Pancreas (tissue), 10 donors: ENCODE data around the gene KARS1. TPM values are rescaled to one million over a fixed set of nuclear protein-coding genes. Genes with fewer than 3 reads are reported as not detected.

Source experiments
- ATAC-seq, 4 donors: fragments of 200-7000 bp; cut with Tn5 transposase; one replicate each; pipeline versions ENCODE4 v1.8.0 to v1.9.1; 2020; ENCODE audit warnings: mild to moderate bottlenecking in 4 of 4, moderate library complexity in 4 of 4
- DNase-seq, 6 donors: peaks; one replicate each; pipeline ENCODE4 v3.0.0-alpha.2; 2020
- FAIRE-seq: peaks from 2 replicates; lab custom pipeline; 2012; peaks lifted over from hg19 to GRCh38; lab: Jason Lieb, UNC
- H3K27ac ChIP-seq, 4 donors: fragments of 200-600 bp; sonication (generic); 1 replicate in 3 of 4; 2 replicates in 1 of 4; pipeline versions ENCODE4 v1.5.0 to v1.8.0; 2020
- H3K27me3 ChIP-seq, 4 donors: fragments of 200-600 bp; one replicate each; pipeline ENCODE4 v1.8.0; 2021
- H3K36me3 ChIP-seq, 3 donors: fragments of 200-600 bp; sonication (generic) in 1 of 3; one replicate each; pipeline versions ENCODE4 v1.5.0 to v1.8.0; 2020 to 2021
- H3K4me1 ChIP-seq, 3 donors: fragments of 200-600 bp; one replicate each; pipeline ENCODE4 v1.8.0; 2021
- H3K4me3 ChIP-seq, 4 donors: fragments of 200-600 bp; sonication (generic) in 2 of 4; one replicate each; pipeline versions ENCODE4 v1.5.0 to v1.8.0; 2020 to 2021
- H3K9me3 ChIP-seq, 4 donors: fragments of 200-600 bp; one replicate each; pipeline ENCODE4 v1.8.0; 2021
- WGBS, 2 donors: extraction: QIAGEN DNeasy Blood & Tissue Kit; methylation state at CpG; one replicate each; pipeline ENCODE4 v1.1.7; 2013; 5-methylcytosine and 5-hydroxymethylcytosine counted together
- intact Hi-C, 3 donors: fragments of 100-400 bp; cut with DNase I; formaldehyde crosslinking; loops; one replicate each; pipeline versions ENCODE4 v1.11.1 to v1.14.2; 2022
- polyA plus RNA-seq, 2 donors: library from polyadenylated mRNA; stranded (reverse); fragments of 200-250 nt; gene quantifications; one replicate each; pipeline ENCODE4 v1.2.3, GENCODE V29; 2013
- total RNA-seq, 6 donors: library from RNA; stranded (reverse); fragmentation: NEBNext Ultra II Directional in 4 of 6; extraction: Animal tissue kit (Norgen Biotek cat#: 25700) in 4 of 6; gene quantifications; one replicate each; pipeline versions ENCODE4 v1.2.1 to v1.2.4, GENCODE V29; 2021 to 2023
- TF ChIP-seq, protein P1 (sequence below), 4 donors: fragments of 200-600 bp; sonication (generic) in 3 of 4; IDR thresholded peaks; one replicate each; pipeline versions ENCODE4 v1.5.0 to v1.8.0; 2021; ENCODE audit warnings: antibody characterized with exemption in 4 of 4
- donor health status: healthy with polysubstance abuse.
- donor health status: DM: no; HTN: no; CAD: no; lungs with moderate emphysema.
- donor health status: DM: no; HTN: no; CAD: no.
- donor health status: control.
- donor health status: control.
- donor health status: Bipolar disorder and iron deficiency.
- donor health status: DM: yes; HTN: yes; CAD: no.
- donor health status: DM: no; HTN: no; CAD: no.
- donor health status: DM: no; HTN: no; CAD: no.
- donor health status: DM: yes; HTN: yes; CAD: no.

Gene KARS1
- total and polyA plus RNA-seq, 8 donors: 47.2 to 70.7 (median 58.5) TPM

- TF ChIP-seq, protein P1, sequence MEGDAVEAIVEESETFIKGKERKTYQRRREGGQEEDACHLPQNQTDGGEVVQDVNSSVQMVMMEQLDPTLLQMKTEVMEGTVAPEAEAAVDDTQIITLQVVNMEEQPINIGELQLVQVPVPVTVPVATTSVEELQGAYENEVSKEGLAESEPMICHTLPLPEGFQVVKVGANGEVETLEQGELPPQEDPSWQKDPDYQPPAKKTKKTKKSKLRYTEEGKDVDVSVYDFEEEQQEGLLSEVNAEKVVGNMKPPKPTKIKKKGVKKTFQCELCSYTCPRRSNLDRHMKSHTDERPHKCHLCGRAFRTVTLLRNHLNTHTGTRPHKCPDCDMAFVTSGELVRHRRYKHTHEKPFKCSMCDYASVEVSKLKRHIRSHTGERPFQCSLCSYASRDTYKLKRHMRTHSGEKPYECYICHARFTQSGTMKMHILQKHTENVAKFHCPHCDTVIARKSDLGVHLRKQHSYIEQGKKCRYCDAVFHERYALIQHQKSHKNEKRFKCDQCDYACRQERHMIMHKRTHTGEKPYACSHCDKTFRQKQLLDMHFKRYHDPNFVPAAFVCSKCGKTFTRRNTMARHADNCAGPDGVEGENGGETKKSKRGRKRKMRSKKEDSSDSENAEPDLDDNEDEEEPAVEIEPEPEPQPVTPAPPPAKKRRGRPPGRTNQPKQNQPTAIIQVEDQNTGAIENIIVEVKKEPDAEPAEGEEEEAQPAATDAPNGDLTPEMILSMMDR (IDR thresholded peaks at IDR 0.05): no peak
- Histone ChIP-seq H3K36me3 (no peaks in the 10 kb centered on the region), H3K9me3 (no peaks in the 10 kb centered on the region), H3K4me3 (no peak overlapping the region), H3K27ac (peak overlapping the region in 1 of 4 donors; percentile 2), H3K27me3 (no peaks in the 10 kb centered on the region), H3K4me1 (no peaks in the 10 kb centered on the region)
- intact Hi-C loops: no loop called here
- DNase-seq: no peak
- peak; percentile 40 to 87 (median 78) for ATAC-seq
- FAIRE-seq: no peak
- WGBS, 2 donors: 72 to 77% methylated on average over 8 of the region's 8 CpGs
Observed at GRCh38 chr16:75590920-75591843, 56.3 kb downstream of the KARS1 start.

DNA sequence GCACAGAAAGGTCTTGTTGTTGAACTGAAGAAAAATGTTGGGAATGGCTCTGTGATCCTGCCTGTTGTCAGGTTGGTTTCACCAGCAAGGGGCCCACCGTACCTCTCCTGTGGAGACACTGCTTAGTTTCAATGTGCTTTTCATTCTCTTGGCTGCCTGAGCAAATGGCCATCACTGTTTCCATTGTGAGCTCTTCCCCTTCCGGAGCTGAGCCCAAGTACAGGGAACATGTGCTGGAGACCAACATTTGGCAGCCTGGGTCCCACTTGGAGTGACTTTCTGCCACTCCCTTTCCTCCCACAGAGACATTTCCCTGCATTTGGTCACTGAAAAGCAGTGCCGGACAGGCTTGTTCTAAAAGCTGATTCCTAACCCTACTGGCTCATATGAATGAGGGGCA is 58.2 kb downstream of the KARS1 start:
- Histone ChIP-seq H3K4me1 (no peaks in the 10 kb centered on the region), H3K36me3 (no peaks in the 10 kb centered on the region), H3K27me3 (no peaks in the 10 kb centered on the region), H3K4me3 (no peak overlapping the region), H3K27ac (no peak overlapping the region), H3K9me3 (no peaks in the 10 kb centered on the region)
- ATAC-seq (no peak), FAIRE-seq (no peak), DNase-seq (no peak)
- WGBS, 2 donors: 85 to 88% methylated on average over 3 of the region's 3 CpGs
- intact Hi-C loops: no loop called here
- TF ChIP-seq, protein P1 (IDR thresholded peaks at IDR 0.05): no peak

- Histone ChIP-seq H3K27ac (no peak overlapping the region), H3K27me3 (no peaks in the 10 kb centered on the region), H3K36me3 (no peaks in the 10 kb centered on the region), H3K9me3 (no peaks in the 10 kb centered on the region), H3K4me1 (no peaks in the 10 kb centered on the region), H3K4me3 (no peak overlapping the region)
- ATAC-seq: no peak
- DNase-seq: no peak
- no peak for FAIRE-seq
- TF ChIP-seq, protein P1 (IDR thresholded peaks at IDR 0.05): no peak
- intact Hi-C loops: no loop called here
- WGBS, 2 donors: 93 to 94% methylated on average over 4 of the region's 4 CpGs
Observed at GRCh38 chr16:75588716-75589115, 58.7 kb downstream of the KARS1 start.

GRCh38 chr16:75584108-75584507 is 63.4 kb downstream of the KARS1 start:
- TF ChIP-seq, protein P1 (IDR thresholded peaks at IDR 0.05): no peak
- no peak overlapping the region for H3K4me3 ChIP-seq
- H3K27me3 ChIP-seq: no peaks in the 10 kb centered on the region
- H3K9me3 ChIP-seq: no peaks in the 10 kb centered on the region
- intact Hi-C loops: no loop called here
- no peaks in the 10 kb centered on the region for H3K36me3 ChIP-seq
- no peak overlapping the region for H3K27ac ChIP-seq
- ATAC-seq (no peak), FAIRE-seq (no peak), DNase-seq (no peak)
- H3K4me1 ChIP-seq: no peaks in the 10 kb centered on the region
- 70 to 81% methylated on average over 3 of the region's 3 CpGs for WGBS, 2 donors
